ENCODE results near the gene PSMG2. TPM values are rescaled to one million over a fixed set of nuclear protein-coding genes. Genes with fewer than 3 reads are reported as not detected.

The PSMG2 gene
- polyA plus RNA-seq, 1 of the 3 experiments (the other 2 are of a cell fraction), result 36.0 TPM

DNA sequence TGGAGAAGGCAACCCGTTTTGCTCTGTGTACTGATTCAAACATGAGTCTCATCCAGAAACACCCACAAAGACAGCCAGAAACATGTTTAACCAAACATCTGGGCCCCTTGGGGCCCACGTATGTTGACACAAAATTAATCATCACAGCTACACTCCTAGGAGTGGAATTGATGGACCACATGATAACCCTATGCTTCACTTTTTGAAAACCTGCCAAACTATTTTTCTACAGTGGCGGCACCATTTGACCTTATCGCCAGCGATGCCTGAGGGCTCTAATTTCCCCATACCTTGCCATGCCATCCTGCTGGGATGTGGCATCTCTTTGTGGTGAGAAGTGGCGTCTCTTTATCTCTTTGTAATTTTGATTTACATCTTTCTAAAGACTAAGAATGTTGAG is 38.5 kb downstream of the PSMG2 start (continued):
- TF ChIP-seq EP300 (IDR thresholded peaks at IDR 0.05; ENCODE audit: borderline replicate concordance in 1 of 2, low read depth in 1 of 2, low read length in 1 of 2), result peak in 1 of 2 experiments; percentile 12; a peak in 1 of 4 replicates

DNA sequence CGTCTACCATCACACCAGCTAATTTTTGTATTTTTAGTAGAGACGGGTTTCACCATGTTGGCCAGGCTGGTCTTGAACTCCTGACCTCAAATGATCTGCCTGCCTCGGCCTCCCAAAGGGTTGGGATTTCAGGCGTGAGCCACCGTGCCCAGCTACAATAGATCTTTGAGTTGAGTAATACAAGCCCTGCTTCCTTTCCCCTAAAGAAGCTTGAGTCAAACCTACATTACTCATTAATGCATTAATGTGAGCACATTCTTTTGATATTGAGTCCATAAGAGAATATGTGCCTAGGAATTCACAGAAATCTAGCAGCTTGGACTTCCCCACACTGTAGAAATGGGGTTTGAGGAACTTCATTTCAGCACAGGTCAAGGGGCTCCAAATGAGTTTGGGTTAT is 39.6 kb downstream of the PSMG2 start:
- WGBS (ENCODE audit: low lambda C conversion rate), result 49% methylated on average over 5 of the region's 5 CpGs
- CTCF ChIA-PET, result interaction anchor here (0.9 to 13.1 kb wide), 7 partner anchors 12 to 417 kb away, joined by 3 to 124 read pairs (median 3); no protein-coding TSS in a partner anchor
- Histone ChIP-seq H3K27ac (ENCODE audit: low read depth in 2 of 2, low read length in 1 of 2) (no peak overlapping the region), H3K9me3 (no peaks in the 10 kb centered on the region), H3K4me2 (no peak overlapping the region), H3K4me3 (ENCODE audit: low read depth in 2 of 2, low read length in 1 of 2) (no peak overlapping the region), H3K9ac (no peak overlapping the region), H3F3A (replicated peaks; ENCODE audit: insufficient read depth) (peaks cover 15% of the 10 kb centered on the region), H3K36me3 (replicated peaks in 1 of 2; ENCODE audit: control insufficient read depth in 1 of 2, insufficient read depth in 2 of 2, low read length in 1 of 2) (no peaks in the 10 kb centered on the region), H3K4me1 (ENCODE audit: control insufficient read depth in 1 of 2, insufficient read depth in 2 of 2, low read depth in 1 of 2, low read length in 1 of 2) (no peaks in the 10 kb centered on the region; a peak in 1 of 4 replicates), H4K20me1 (ENCODE audit: insufficient read depth) (no peaks in the 10 kb centered on the region), H2AFZ (ENCODE audit: low read depth) (no peak overlapping the region; the same call in 1 of the 2 replicates), H3K27me3 (ENCODE audit: insufficient read depth) (no peaks in the 10 kb centered on the region), H3K79me2 (ENCODE audit: insufficient read depth) (no peaks in the 10 kb centered on the region), H3K9me2 (no peaks in the 10 kb centered on the region)
- DNase-seq, result no peak
- TF ChIP-seq CHD2 (IDR thresholded peaks at IDR 0.05; ENCODE audit: low read length, partially characterized antibody) (no peak), FOSL2 (IDR thresholded peaks at IDR 0.05; ENCODE audit: borderline replicate concordance, low read depth) (0 out of 2 replicates have a peak, but pooled peaks have one; percentile 11)
- POLR2A ChIA-PET, result no interaction called here

DNA sequence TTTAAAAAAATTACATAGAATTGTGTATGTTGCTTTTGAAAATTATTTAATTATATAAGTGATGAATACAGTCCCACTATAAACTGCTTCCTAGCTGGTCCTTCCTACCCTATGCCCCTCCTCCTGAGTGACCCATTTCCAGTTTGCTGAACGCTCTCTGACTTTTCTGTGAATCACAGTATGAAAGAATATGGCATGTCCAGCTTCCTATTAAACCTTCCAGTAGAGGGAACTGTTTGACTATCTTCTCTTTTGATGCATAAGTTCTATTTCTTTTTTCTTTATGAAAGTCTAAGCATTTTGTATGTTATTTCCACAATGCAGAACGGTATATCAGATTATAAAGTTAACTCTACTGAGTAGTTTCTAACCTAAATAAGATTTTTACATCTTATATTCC is 41.3 kb downstream of the PSMG2 start:
- ChIA-PET POLR2A (interaction anchor here (1.0 kb wide), 1 partner anchor 147 kb away, joined by 3 read pairs; no protein-coding TSS in a partner anchor), CTCF (interaction anchor here (0.6 to 13.1 kb wide), 29 partner anchors 9 to 885 kb away, joined by 3 to 124 read pairs (median 4); partner anchors contain the start of genes AFG3L2 and PTPN2)
- WGBS (ENCODE audit: low lambda C conversion rate), result 7% methylated on average over 2 of the region's 2 CpGs
- Histone ChIP-seq H2AFZ (ENCODE audit: low read depth) (no peak overlapping the region), H4K20me1 (ENCODE audit: insufficient read depth) (no peaks in the 10 kb centered on the region), H3K9me3 (no peaks in the 10 kb centered on the region), H3K27ac (ENCODE audit: low read depth in 2 of 2, low read length in 1 of 2) (no peak overlapping the region), H3K79me2 (ENCODE audit: insufficient read depth) (no peaks in the 10 kb centered on the region), H3F3A (replicated peaks; ENCODE audit: insufficient read depth) (peaks cover 15% of the 10 kb centered on the region), H3K9ac (no peak overlapping the region), H3K36me3 (replicated peaks in 1 of 2; ENCODE audit: control insufficient read depth in 1 of 2, insufficient read depth in 2 of 2, low read length in 1 of 2) (no peaks in the 10 kb centered on the region), H3K4me1 (ENCODE audit: control insufficient read depth in 1 of 2, insufficient read depth in 2 of 2, low read depth in 1 of 2, low read length in 1 of 2) (no peaks in the 10 kb centered on the region; a peak in 2 of 4 replicates), H3K4me2 (no peak overlapping the region), H3K27me3 (ENCODE audit: insufficient read depth) (no peaks in the 10 kb centered on the region), H3K4me3 (ENCODE audit: low read depth in 2 of 2, low read length in 1 of 2) (no peak overlapping the region), H3K9me2 (no peaks in the 10 kb centered on the region)
- TF ChIP-seq TAF1 (IDR thresholded peaks at IDR 0.05; ENCODE audit: borderline replicate concordance, low read depth, low read length) (no peak), RCOR1 (IDR thresholded peaks at IDR 0.05; ENCODE audit: low read length) (no peak), FOXM1 (IDR thresholded peaks at IDR 0.05; ENCODE audit: low read depth) (no peak), GABPA (IDR thresholded peaks at IDR 0.05; ENCODE audit: low read depth) (no peak), RAD21 (IDR thresholded peaks at IDR 0.05; ENCODE audit: low read length) (peak; percentile 84), SMC3 (IDR thresholded peaks at IDR 0.05; ENCODE audit: low read depth, low read length) (peak; percentile 65), CHD2 (IDR thresholded peaks at IDR 0.05; ENCODE audit: low read length, partially characterized antibody) (no peak), EZH2phosphoT487 (IDR thresholded peaks at IDR 0.05; ENCODE audit: borderline replicate concordance, low read depth) (no peak), EP300 (IDR thresholded peaks at IDR 0.05; ENCODE audit: borderline replicate concordance in 1 of 2, low read depth in 1 of 2, low read length in 1 of 2) (no peak)
- TF ChIP-seq, protein P1, sequence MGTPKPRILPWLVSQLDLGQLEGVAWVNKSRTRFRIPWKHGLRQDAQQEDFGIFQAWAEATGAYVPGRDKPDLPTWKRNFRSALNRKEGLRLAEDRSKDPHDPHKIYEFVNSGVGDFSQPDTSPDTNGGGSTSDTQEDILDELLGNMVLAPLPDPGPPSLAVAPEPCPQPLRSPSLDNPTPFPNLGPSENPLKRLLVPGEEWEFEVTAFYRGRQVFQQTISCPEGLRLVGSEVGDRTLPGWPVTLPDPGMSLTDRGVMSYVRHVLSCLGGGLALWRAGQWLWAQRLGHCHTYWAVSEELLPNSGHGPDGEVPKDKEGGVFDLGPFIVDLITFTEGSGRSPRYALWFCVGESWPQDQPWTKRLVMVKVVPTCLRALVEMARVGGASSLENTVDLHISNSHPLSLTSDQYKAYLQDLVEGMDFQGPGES (IDR thresholded peaks at IDR 0.05; ENCODE audit: low read depth, low read length), result no peak
- TF ChIP-seq, protein P2, sequence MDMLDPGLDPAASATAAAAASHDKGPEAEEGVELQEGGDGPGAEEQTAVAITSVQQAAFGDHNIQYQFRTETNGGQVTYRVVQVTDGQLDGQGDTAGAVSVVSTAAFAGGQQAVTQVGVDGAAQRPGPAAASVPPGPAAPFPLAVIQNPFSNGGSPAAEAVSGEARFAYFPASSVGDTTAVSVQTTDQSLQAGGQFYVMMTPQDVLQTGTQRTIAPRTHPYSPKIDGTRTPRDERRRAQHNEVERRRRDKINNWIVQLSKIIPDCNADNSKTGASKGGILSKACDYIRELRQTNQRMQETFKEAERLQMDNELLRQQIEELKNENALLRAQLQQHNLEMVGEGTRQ (IDR thresholded peaks at IDR 0.05; ENCODE audit: borderline replicate concordance, low read depth, low read length), result no peak
- TF ChIP-seq, protein P3, sequence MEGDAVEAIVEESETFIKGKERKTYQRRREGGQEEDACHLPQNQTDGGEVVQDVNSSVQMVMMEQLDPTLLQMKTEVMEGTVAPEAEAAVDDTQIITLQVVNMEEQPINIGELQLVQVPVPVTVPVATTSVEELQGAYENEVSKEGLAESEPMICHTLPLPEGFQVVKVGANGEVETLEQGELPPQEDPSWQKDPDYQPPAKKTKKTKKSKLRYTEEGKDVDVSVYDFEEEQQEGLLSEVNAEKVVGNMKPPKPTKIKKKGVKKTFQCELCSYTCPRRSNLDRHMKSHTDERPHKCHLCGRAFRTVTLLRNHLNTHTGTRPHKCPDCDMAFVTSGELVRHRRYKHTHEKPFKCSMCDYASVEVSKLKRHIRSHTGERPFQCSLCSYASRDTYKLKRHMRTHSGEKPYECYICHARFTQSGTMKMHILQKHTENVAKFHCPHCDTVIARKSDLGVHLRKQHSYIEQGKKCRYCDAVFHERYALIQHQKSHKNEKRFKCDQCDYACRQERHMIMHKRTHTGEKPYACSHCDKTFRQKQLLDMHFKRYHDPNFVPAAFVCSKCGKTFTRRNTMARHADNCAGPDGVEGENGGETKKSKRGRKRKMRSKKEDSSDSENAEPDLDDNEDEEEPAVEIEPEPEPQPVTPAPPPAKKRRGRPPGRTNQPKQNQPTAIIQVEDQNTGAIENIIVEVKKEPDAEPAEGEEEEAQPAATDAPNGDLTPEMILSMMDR (IDR thresholded peaks at IDR 0.05), result peak; percentile 77
- TF ChIP-seq, protein P4, sequence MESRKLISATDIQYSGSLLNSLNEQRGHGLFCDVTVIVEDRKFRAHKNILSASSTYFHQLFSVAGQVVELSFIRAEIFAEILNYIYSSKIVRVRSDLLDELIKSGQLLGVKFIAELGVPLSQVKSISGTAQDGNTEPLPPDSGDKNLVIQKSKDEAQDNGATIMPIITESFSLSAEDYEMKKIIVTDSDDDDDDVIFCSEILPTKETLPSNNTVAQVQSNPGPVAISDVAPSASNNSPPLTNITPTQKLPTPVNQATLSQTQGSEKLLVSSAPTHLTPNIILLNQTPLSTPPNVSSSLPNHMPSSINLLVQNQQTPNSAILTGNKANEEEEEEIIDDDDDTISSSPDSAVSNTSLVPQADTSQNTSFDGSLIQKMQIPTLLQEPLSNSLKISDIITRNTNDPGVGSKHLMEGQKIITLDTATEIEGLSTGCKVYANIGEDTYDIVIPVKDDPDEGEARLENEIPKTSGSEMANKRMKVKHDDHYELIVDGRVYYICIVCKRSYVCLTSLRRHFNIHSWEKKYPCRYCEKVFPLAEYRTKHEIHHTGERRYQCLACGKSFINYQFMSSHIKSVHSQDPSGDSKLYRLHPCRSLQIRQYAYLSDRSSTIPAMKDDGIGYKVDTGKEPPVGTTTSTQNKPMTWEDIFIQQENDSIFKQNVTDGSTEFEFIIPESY (IDR thresholded peaks at IDR 0.05; ENCODE audit: borderline replicate concordance, low read depth), result no peak
- peak; percentile 66 for DNase-seq
